BJ (cell line): ENCODE data around the gene RASGRF2. TPM values are rescaled to one million over a fixed set of nuclear protein-coding genes. Genes with fewer than 3 reads are reported as not detected.
"Not testable (repeated sequence)": the region's sequence is repeated elsewhere in the genome, so short reads cannot be mapped to it uniquely, and the experiment has no call there.

Source experiments
- CTCF ChIA-PET: fragments of 350-600 bp; formaldehyde crosslinking; extraction: SDS; loops from one replicate; lab custom pipeline; 2021; ENCODE audit warnings: antibody characterized with exemption, inconsistent platforms; lab: Yijun Ruan, JAX
- POLR2A ChIA-PET: fragments of 300-600 bp; sonication (Branson Sonifier 250); formaldehyde crosslinking; extraction: SDS; loops from one replicate; lab custom pipeline; 2021; ENCODE audit warnings: antibody characterized with exemption; lab: Charles Lee
- DNase-seq: peaks from one replicate; pipeline ENCODE4 v3.0.0-alpha.2; 2011; ENCODE audit warnings: low read depth
- H3K27me3 ChIP-seq: 2 replicates; pipeline ENCODE4 v1.6.0; 2011; ENCODE audit warnings: low read length; ENCODE audit not compliant: control insufficient read depth, insufficient read depth
- H3K36me3 ChIP-seq: 2 replicates; pipeline ENCODE4 v1.5.1; 2011; ENCODE audit warnings: low read length; ENCODE audit not compliant: control insufficient read depth, insufficient read depth
- H3K4me3 ChIP-seq: 2 replicates; pipeline ENCODE4 v1.5.1; 2011; ENCODE audit warnings: low read depth, mild to moderate bottlenecking, control low read depth, low read length
- CTCF ChIP-seq: IDR thresholded peaks from 2 replicates; pipeline ENCODE4 v1.5.1; 2011; ENCODE audit warnings: low read depth, mild to moderate bottlenecking, control low read depth, inconsistent platforms, low read length, moderate library complexity; ENCODE audit not compliant: insufficient read depth
- polyA plus RNA-seq: library from polyadenylated mRNA; depleted of rRNA; stranded (reverse); fragments of >200 nt; gene quantifications from 2 replicates; pipeline ENCODE4 v1.2.3, GENCODE V29; 2011
- small RNA-seq: library from RNA; depleted of rRNA; stranded (forward); fragments of <200 nt; gene quantifications from one replicate; pipeline ENCODE3, GENCODE V24; 2012; ENCODE audit warnings: low replicate concordance, low read depth; ENCODE audit not compliant: insufficient read length

Gene RASGRF2
- polyA plus RNA-seq, 1 experiment: 0.85 TPM

DNA sequence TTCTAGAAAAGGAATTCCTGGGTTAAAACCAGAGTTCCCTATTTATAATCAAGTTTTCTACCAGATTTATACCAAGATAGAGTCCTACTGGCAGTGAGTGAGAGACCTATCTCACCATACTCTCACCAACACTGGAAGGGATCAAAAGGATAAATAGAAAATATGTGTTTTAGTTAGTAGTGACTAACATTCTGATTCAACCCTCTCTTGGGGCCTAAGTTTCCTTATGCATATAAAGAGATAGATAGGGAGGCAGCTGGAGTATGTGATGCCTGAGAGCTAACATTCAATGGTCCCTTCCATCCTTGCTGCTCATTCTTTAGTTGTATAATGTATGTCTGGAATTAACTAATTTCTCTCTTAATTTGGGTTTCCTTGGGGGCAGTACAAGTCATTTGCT, 304.9 kb downstream of the RASGRF2 start:
- Histone ChIP-seq H3K4me3 (no peak overlapping the region), H3K27me3 (no peaks in the 10 kb centered on the region), H3K36me3 (no peaks in the 10 kb centered on the region)
- CTCF ChIA-PET: interaction anchor here (1.1 kb wide), 1 partner anchor 14 kb away, joined by 3 read pairs; no protein-coding TSS in a partner anchor
- DNase-seq: no peak
- POLR2A ChIA-PET: no interaction called here
- TF ChIP-seq CTCF: no peak

GRCh38 chr5:81268521-81269196, 308.5 kb downstream of the RASGRF2 start:
- ChIA-PET CTCF (interaction anchor here (0.6 to 1.1 kb wide), 3 partner anchors 17 to 1136 kb away, joined by 3 to 7 read pairs (median 5); no protein-coding TSS in a partner anchor), POLR2A (interaction anchor here (0.7 kb wide), 2 partner anchors 55 to 504 kb away, joined by 4 read pairs; no protein-coding TSS in a partner anchor)
- no peak for TF ChIP-seq CTCF
- DNase-seq: peak; percentile 85
- no peak overlapping the region for H3K4me3 ChIP-seq
- no peaks in the 10 kb centered on the region for H3K27me3 ChIP-seq
- H3K36me3 ChIP-seq: no peaks in the 10 kb centered on the region

DNA sequence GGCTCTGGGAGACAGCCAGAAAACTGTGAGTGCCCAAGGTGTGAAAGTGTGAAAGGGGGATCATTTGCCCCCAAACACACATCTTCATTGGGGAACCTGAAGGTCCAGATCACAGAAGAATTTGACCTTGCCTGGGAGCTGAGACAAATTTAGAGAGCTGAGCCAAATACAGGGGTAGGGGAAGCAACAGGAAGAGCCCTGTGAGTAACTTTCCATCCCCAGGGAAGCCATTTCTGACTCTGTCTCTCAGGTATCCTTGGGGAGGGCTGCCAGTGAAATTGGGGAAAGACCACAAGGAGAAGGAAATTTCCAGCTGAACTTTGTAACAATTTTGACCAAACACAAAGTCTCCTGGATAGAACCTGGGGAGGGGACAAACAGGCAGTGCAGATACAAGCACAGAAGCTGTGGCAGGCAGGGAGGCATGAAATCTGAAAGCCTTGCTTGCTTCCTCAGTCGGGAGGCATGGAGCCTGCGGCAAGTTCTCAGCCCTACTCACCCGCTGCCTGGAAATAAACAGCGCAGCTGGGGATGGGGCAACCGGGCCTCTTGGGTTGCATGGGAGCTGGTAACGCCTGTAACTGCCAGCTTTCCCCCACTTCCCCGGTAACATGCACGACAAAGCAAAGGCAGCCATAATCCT, 309.7 kb downstream of the RASGRF2 start:
- H3K4me3 ChIP-seq: no peak overlapping the region
- POLR2A ChIA-PET: interaction anchor here (0.7 kb wide), 1 partner anchor 56 kb away, joined by 4 read pairs; no protein-coding TSS in a partner anchor
- no peak for TF ChIP-seq CTCF
- no peaks in the 10 kb centered on the region for H3K36me3 ChIP-seq
- no peaks in the 10 kb centered on the region for H3K27me3 ChIP-seq
- CTCF ChIA-PET: interaction anchor here (1.3 kb wide), 1 partner anchor 30 kb away, joined by 3 read pairs; no protein-coding TSS in a partner anchor
- DNase-seq: no peak

GRCh38 chr5:81270394-81271027, 310.3 kb downstream of the RASGRF2 start:
- DNase-seq, POLR2A ChIA-PET, H3K27me3 ChIP-seq, H3K4me3 ChIP-seq, H3K36me3 ChIP-seq: not testable (repeated sequence)
- CTCF ChIA-PET: interaction anchor here (1.3 kb wide), 1 partner anchor 29 kb away, joined by 3 read pairs; no protein-coding TSS in a partner anchor

Small RNAs within 50 kb of the gene (small RNA-seq; reads per million reads assigned to genes)
- gene AC026436.1: not detected
